OCI-LY1 (cell line): ENCODE measurements around the gene KCNIP3.

ENCODE experiments used
- H2AFZ ChIP-seq: fragments of 200-600 bp; sonication (generic), shearing (Covaris generic); 2 replicates; pipeline ENCODE4 v1.6.0; 2014; ENCODE audit warnings: antibody characterized with exemption, mild to moderate bottlenecking, low read length
- H3F3A ChIP-seq: fragments of 200-600 bp; sonication (generic), shearing (Covaris generic); 2 replicates; pipeline ENCODE4 v1.6.0; 2014; ENCODE audit warnings: mild to moderate bottlenecking, antibody characterized with exemption, low read length, moderate library complexity; ENCODE audit not compliant: insufficient read depth
- H3K27ac ChIP-seq: fragments of 200-600 bp; sonication (generic); 2 replicates; pipeline ENCODE4 v1.5.1; 2014; ENCODE audit warnings: low read length, mixed run types, mild to moderate bottlenecking, low read depth; ENCODE audit not compliant: poor library complexity, severe bottlenecking
- H3K27me3 ChIP-seq: fragments of 200-600 bp; sonication (generic); 2 replicates; pipeline ENCODE4 v1.6.0; 2014; ENCODE audit warnings: antibody characterized with exemption, mild to moderate bottlenecking, low read length, moderate library complexity; ENCODE audit not compliant: insufficient read depth
- H3K36me3 ChIP-seq: fragments of 200-600 bp; sonication (generic); 2 replicates; pipeline ENCODE4 v1.6.1; 2014; ENCODE audit warnings: mild to moderate bottlenecking, antibody characterized with exemption, low read length, moderate library complexity, mixed read lengths; ENCODE audit not compliant: insufficient read depth
- H3K4me1 ChIP-seq: fragments of 200-600 bp; sonication (generic); 2 replicates; pipeline ENCODE4 v1.5.1; 2014; ENCODE audit warnings: mild to moderate bottlenecking, low read length, moderate library complexity; ENCODE audit not compliant: insufficient read depth, severe bottlenecking
- H3K4me2 ChIP-seq: fragments of 200-600 bp; sonication (generic), shearing (Covaris generic); 2 replicates; pipeline ENCODE4 v1.6.1; 2014; ENCODE audit warnings: low read length
- H3K4me3 ChIP-seq: fragments of 200-600 bp; sonication (generic); 2 replicates; pipeline ENCODE4 v1.5.1; 2014; ENCODE audit warnings: low read length, low read depth, mild to moderate bottlenecking, mixed read lengths; ENCODE audit not compliant: poor library complexity, severe bottlenecking
- H3K79me2 ChIP-seq: fragments of 200-600 bp; shearing (Covaris generic); 2 replicates; pipeline ENCODE4 v1.6.1; 2016; ENCODE audit warnings: mixed run types, low read length, mixed read lengths; ENCODE audit not compliant: insufficient read depth
- H3K9ac ChIP-seq: fragments of 200-600 bp; sonication (generic), shearing (Covaris generic); 2 replicates; pipeline ENCODE4 v1.6.1; 2014; ENCODE audit warnings: mild to moderate bottlenecking, low read length, mixed read lengths
- H3K9me2 ChIP-seq: fragments of 200-600 bp; sonication (generic), shearing (Covaris generic); 2 replicates; pipeline ENCODE4 v1.6.1; 2014; ENCODE audit warnings: low read depth, mild to moderate bottlenecking, low read length, mixed read lengths
- H3K9me3 ChIP-seq: fragments of 200-600 bp; shearing (Covaris generic); 2 replicates; pipeline ENCODE4 v1.6.1; 2014; ENCODE audit warnings: low read length, mixed read lengths
- H4K20me1 ChIP-seq: fragments of 200-600 bp; sonication (generic), shearing (Covaris generic); 2 replicates; pipeline ENCODE4 v1.6.0; 2016; ENCODE audit warnings: mild to moderate bottlenecking, low read length; ENCODE audit not compliant: insufficient read depth
- CTCF ChIP-seq: fragments of 200-600 bp; sonication (generic), shearing (Covaris generic); IDR thresholded peaks from 2 replicates; pipeline ENCODE4 v1.5.1; 2017; ENCODE audit warnings: mild to moderate bottlenecking, antibody characterized with exemption, low read length, moderate library complexity, mixed read lengths
- EZH2 ChIP-seq: fragments of 200-600 bp; sonication (generic), shearing (Covaris generic); IDR thresholded peaks from 2 replicates; pipeline ENCODE4 v1.8.0; 2017; ENCODE audit warnings: borderline replicate concordance, mixed run types, mild to moderate bottlenecking, antibody characterized with exemption, low read length, moderate library complexity, mixed read lengths

The KCNIP3 gene

GRCh38 chr2:95381212-95382191 lies 84.4 kb downstream of the KCNIP3 start:
- H3K27me3 ChIP-seq, result no peaks in the 10 kb centered on the region
- no peaks in the 10 kb centered on the region for H3K79me2 ChIP-seq
- H3K9me3 ChIP-seq, result no peaks in the 10 kb centered on the region
- TF ChIP-seq CTCF (no peak), EZH2 (no peak)
- H3K4me1 ChIP-seq, result no peaks in the 10 kb centered on the region
- H3K9ac ChIP-seq, result no peak overlapping the region
- H3K4me2 ChIP-seq, result no peak overlapping the region
- no peaks in the 10 kb centered on the region for H3F3A ChIP-seq
- H4K20me1 ChIP-seq, result no peaks in the 10 kb centered on the region
- H3K27ac ChIP-seq, result no peak overlapping the region
- H3K36me3 ChIP-seq, result no peaks in the 10 kb centered on the region
- H2AFZ ChIP-seq, result no peak overlapping the region
- H3K4me3 ChIP-seq, result no peak overlapping the region
- no peaks in the 10 kb centered on the region for H3K9me2 ChIP-seq

DNA sequence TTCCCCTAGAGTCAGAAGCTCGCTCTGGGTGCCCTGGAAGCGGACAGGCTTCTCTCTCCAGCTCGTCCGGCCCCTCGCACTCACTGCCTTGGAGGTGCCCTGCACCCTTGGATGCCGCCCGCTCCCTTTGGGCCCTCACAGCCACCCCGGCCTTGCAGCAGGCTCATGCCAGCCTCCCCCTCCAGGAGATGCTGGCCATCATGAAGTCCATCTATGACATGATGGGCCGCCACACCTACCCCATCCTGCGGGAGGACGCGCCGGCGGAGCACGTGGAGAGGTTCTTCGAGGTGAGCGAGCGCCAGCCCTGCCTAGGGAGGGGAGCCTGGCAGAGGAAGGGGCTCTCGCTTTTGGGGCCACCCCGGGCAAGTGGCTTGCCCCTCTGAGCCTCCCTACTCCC lies 85.0 kb downstream of the KCNIP3 start:
- H3K79me2 ChIP-seq, result no peaks in the 10 kb centered on the region
- H3K4me2 ChIP-seq, result no peak overlapping the region
- no peak for TF ChIP-seq CTCF
- no peak for TF ChIP-seq EZH2
- no peaks in the 10 kb centered on the region for H3K27me3 ChIP-seq
- no peaks in the 10 kb centered on the region for H3F3A ChIP-seq
- H3K9ac ChIP-seq, result no peak overlapping the region
- H3K9me2 ChIP-seq, result no peaks in the 10 kb centered on the region
- no peaks in the 10 kb centered on the region for H3K36me3 ChIP-seq
- H4K20me1 ChIP-seq, result no peaks in the 10 kb centered on the region
- no peaks in the 10 kb centered on the region for H3K9me3 ChIP-seq
- H3K4me3 ChIP-seq, result no peak overlapping the region
- H2AFZ ChIP-seq, result no peak overlapping the region
- H3K27ac ChIP-seq, result no peak overlapping the region
- no peaks in the 10 kb centered on the region for H3K4me1 ChIP-seq

DNA sequence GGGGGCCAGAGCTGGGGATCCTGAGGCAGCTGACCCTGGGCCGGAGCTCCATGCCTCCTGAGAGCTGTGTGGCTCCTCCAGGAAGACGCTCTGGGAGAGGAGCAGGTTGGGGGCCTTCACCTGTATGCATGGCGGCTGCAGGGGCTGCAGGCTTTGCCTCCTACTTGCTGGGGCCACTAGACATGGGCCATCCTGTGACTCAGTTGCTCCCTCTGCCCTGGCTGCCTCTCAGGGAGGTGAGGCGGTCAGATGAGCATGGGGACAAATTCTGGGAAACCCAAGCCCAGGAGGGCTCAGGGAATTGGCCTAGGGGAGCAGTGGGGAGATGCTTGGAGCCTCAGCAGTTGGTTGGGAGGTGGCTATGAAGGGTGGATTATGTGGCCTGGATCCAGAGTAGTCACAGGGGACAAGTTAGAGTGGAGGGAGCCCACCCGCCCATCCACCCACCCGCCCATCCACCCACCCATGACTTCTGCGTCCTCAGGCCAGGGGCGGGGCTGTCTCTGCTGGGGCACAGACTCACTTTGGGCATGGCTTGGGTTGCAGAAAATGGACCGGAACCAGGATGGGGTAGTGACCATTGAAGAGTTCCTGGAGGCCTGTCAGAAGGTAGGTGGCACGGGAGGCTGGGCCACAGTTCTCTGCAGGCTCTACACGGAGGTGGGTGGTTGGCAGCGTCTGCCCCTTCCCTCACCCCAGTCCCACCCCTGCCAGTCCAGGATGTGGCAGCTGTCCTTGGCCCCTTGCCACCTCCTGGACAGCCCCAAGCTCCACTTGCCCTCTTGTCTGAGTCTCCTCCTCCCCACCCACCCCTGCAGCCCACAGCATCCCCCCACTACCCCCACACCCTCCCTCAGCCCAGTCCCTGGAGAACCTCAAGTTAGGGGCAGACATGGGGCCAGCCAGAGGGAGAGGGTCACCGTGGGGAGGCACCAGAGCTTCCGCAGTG lies 85.8 kb downstream of the KCNIP3 start:
- H3K9me2 ChIP-seq, result no peaks in the 10 kb centered on the region
- no peaks in the 10 kb centered on the region for H3K9me3 ChIP-seq
- H3K27ac ChIP-seq, result no peak overlapping the region
- H3K4me3 ChIP-seq, result no peak overlapping the region
- no peaks in the 10 kb centered on the region for H3K27me3 ChIP-seq
- H2AFZ ChIP-seq, result no peak overlapping the region
- H3K36me3 ChIP-seq, result no peaks in the 10 kb centered on the region
- no peak overlapping the region for H3K4me2 ChIP-seq
- TF ChIP-seq EZH2, result no peak
- TF ChIP-seq CTCF, result no peak
- no peaks in the 10 kb centered on the region for H4K20me1 ChIP-seq
- no peaks in the 10 kb centered on the region for H3K79me2 ChIP-seq
- no peaks in the 10 kb centered on the region for H3K4me1 ChIP-seq
- no peak overlapping the region for H3K9ac ChIP-seq
- H3F3A ChIP-seq, result no peaks in the 10 kb centered on the region
